ENCODE measurements around the gene TTC23.
"Not testable (repeated sequence)": the region's sequence is repeated elsewhere in the genome, so short reads cannot be mapped to it uniquely, and the experiment has no call there.

The TTC23 gene

GRCh38 chr15:99250494-99250856 lies 1.1 kb upstream of the TTC23 start:
- DNase-seq (ENCODE audit: low read depth in 2 of 3, low spot score in 1 of 3), result no peak

DNA sequence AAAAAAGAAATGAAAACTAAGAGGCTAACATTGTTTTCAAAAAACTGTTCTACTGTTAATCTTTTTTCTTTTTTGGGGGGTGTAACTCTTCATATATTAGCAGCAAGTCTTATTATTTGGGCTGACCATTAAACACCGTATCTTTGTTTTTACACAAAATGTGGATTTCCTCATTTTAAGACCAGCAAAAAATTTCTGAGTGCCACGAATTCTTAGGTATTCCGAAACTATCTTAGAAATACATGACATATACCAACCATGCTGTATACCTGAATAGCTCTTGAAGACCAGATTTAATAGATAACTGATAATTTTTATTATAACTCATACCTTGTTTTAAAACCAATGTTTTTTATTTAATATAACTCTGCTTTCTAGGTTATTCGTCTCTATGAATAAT lies 620 bp upstream of the TTC23 start:
- DNase-seq (ENCODE audit: low read depth in 2 of 3, low spot score in 1 of 3), result no peak

GRCh38 chr15:99248000-99248715 lies 1.2 kb downstream of the TTC23 start:
- no peak for DNase-seq (ENCODE audit: low read depth in 2 of 3, low spot score in 1 of 3)

DNA sequence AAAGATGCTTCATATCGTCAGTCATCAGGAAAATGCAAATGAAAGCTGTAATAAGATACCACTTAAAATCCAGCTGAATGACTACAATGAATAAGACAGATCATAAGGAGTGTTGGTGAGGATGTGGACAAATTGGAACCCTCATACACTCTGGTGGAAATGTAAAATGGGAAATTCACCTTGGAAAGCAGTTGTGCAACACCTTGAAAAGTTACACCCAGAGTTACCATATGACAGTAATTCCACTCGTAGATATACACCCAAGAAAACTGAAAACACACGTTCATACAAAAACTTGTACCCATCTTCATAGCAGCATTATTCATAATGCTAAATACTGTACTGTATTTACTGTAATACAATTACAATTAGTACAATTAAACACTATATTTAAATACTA lies 2.3 kb downstream of the TTC23 start:
- no peak for DNase-seq (ENCODE audit: low read depth in 2 of 3, low spot score in 1 of 3)

GRCh38 chr15:99244306-99244705 lies 5.1 kb downstream of the TTC23 start:
- DNase-seq (ENCODE audit: low read depth in 2 of 3, low spot score in 1 of 3), result no peak

DNA sequence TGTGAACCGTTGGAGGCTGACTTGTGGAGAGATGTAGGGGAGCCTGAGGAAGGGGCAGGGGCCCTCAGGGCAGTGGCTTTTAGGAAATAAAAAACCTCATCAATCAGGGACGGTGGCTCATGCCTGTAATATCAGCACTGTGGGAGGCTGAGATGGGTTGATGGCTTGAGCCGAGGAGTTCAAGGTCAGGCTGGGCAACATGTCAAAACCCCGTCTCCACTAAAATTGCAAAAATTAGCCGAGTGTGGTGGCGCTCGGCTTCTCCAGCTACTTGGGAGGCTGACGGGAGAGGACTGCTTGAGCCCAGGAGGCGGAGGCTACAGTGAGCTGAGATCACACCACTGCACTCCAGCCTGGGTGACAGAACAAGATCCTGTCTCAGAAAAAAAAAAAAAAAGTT lies 7.6 kb downstream of the TTC23 start:
- no peak for DNase-seq (ENCODE audit: low read depth in 2 of 3, low spot score in 1 of 3)

DNA sequence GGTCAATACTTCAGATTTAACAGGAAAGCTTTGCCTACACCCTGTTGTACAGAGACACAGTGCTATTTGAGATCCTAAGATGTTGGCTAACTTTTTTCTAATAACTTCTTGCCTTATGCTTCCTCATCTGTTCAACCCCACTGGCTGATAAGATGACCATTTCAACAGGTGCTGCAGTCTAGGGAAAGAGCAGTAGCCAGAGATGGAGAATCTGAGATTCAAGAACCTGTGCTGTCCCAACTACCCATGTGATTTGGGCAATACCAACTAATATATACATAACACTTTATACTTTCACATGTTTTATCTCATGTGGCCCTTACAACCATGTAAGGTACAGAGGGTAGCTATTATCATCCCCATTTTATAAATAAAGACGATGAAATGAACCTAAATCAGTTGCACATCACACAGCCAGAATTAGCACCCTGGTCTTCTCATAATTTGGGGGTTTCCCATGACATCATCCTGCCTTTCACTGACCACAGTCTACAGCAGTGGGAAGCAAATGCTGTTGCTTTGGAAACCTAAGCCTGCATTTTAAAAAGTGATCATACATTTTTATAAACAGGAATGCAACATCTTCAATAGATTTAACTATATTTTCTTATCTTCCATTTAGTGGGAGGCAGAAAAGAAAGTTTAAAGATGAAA lies 9.7 kb downstream of the TTC23 start:
- DNase-seq (ENCODE audit: low read depth in 2 of 3, low spot score in 1 of 3), result no peak

DNA sequence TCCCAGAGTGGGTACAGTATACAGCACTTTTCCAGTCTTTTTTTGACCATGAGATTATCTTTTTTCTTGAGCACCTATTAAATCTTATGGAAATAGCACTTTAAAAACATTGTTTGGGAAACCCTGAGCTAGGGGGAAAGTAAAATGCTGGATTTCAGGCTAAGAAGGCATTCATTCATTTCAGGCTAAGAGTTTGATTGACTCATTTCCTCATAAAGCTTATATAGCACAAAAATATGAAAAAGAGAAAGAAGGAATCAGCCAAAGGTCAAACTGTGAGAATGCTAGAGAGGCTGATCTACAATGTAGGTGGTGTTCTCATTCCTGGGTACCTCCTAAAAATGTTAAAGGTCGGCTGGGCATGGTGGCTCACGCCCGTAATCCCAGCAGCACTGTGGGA lies 10.5 kb downstream of the TTC23 start:
- DNase-seq (ENCODE audit: low read depth in 2 of 3, low spot score in 1 of 3), result no peak

DNA sequence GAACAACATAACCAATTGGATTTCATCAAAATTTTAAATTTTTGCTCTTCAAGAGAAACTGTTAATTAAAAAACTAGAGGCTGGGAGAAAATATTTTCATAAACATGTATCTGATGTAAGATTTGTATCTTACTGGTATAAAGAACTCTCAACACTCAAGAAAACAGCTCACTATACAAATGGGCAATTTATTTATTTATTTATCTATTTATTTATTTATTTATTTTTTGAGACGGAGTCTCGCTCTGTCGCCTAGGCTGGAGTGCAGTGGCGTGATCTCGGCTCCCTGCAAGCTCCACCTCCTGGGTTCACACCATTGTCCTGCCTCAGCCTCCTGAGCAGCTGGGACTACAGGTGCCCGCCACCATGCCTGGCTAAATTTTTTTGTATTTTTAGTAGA lies 15.2 kb downstream of the TTC23 start:
- DNase-seq (ENCODE audit: low read depth in 2 of 3, low spot score in 1 of 3), result not testable (repeated sequence)

DNA sequence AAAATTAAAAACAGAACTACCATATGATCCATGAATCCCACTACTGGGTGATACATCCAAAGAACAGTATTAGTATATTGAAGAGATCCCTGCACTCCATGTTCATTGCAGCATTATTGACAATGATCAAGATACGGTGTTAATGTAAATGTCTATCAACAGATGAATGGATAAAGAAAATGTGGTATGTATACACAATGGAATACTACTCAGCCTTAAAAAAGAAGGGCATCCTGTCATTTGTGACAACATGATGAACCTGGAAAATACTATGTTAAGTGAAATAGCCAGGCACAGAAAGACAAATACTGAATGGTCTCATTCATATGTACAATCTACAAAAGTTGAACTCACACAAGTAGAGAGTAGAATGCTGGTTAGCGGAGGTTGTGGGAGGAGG lies 16.6 kb downstream of the TTC23 start:
- no peak for DNase-seq (ENCODE audit: low read depth in 2 of 3, low spot score in 1 of 3)

DNA sequence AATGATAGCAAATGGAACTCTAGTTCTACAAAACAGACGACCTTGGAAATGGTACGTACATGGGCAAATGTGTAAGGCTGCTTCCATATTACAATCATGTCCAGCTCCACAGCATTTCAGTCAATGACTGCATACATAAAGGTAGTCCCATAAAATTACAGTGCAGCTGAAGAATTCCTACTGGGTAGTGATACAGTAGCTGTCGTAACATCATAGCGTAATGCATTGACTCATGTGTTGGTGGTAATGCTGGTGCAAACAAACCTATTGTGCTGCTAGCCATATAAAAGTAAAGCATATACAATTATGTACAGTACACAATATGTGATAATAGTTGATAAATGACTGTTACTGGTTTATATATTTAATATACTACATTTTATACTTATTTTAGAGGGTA lies 18.5 kb downstream of the TTC23 start:
- DNase-seq (ENCODE audit: low read depth in 2 of 3, low spot score in 1 of 3), result no peak

DNA sequence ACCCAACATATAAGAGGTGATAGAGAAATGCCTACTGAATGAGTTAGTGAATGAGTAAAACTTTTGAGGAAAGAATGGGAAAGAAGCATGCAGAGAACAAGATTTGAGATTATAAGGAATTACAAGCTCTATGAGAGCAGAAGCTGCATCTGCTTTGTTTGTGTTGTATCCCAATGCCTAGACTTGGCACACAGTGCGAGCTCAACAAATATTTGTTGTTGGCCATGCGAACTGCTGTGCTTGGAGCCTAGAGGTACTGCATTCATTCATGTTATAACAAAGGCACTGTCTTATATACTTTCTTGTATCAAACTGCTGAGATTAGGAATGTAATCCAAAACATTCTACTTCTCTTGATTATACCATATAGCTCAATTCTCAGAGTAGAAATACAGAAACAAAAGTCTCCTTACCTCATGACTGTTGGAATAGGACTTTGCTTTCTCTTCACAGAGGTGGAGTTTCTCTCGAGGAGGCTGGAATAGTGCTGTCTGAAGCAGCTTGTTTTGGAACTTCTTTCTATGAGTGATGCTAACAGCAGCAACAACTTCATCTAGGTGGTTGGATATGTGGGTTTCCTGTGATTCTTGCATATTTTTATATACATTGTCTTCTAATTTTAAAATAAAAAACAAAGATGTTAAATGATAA lies 21.1 kb downstream of the TTC23 start:
- no peak for DNase-seq (ENCODE audit: low read depth in 2 of 3, low spot score in 1 of 3)

DNA sequence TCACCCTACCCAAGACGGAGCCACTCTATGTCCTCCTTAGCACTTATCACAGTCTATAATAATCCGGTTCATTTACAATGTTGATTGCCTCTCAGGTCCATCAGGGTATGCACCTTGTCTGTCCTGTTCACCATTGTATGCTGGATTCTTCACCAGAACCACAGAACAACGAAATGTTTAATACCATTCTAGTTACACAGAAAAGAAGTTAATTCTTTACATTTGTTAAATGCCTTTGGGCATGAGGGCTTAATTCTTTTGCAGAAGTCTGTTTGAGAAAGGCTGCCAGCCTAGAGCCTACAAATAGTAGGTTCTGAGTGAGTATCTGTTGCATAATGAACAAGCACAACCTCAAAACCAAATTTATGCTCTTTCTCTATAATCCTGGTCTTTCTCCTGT lies 22.6 kb downstream of the TTC23 start:
- DNase-seq (ENCODE audit: low read depth in 2 of 3, low spot score in 1 of 3), result no peak

DNA sequence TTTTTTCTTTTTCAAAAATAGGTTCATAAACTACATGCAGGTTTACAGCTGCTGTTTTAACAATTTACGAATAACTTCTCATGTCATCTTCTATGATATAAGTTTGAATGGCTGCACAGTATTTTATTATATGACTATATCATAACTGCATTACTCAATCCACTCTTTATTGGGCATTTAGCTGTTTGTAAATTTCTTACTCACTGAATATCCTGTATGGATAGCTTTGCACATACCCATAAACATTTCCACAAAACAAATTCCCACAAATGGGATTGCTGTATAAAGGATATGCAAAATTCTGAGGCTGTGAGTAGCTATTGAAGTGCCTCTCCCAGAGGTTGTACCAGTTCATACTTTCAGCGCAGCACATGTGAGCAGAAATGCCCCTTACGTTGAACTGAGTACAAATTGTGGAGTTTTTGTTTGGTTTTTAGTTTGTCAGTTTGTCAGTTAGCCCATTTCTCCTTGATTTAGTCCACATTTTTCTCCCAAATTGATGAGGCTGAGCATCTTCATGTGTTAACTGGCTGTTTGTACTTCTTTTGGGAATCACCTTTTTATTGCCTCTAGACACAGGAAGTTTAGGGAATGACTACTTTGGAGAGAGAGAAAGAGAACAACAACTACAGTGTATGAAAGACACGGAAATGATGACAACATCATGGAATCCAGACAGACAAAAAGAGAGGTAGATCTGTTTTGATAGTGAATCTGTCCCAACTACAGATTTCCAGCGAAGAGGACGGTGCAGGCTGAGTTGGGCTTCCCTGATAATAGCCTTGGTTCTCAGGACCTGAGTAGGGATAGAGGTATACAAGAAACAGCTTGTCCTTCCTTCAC lies 24.8 kb downstream of the TTC23 start:
- no peak for DNase-seq (ENCODE audit: low read depth in 2 of 3, low spot score in 1 of 3)

DNA sequence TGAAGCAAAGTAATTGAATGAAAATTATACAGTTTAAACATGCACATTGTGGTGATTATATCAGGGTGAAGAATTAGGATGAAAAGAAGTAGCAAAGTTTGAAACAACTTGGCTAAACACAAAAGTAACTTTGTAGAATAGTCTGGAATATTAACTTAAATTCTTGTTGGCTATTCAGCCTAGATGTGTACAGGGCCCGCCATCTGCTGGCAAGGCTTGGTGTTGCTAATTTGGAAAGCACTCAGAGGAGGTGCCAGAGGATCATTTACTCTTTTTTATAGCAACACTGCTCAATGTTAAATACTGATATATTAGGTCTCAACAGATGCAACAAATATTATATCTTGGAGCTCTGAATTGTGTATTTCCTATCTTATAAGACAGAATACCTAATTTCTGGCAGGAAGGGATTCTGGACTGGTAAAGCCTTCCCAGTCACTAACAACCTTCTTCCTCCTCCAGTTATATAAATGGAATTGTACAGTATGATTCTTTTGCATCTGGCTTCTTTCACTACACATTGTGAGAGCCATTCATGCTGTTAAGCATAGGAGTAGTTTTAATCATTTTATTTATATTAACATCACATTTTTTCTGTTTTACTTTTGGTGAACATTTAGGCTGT lies 36.1 kb downstream of the TTC23 start:
- DNase-seq (ENCODE audit: low read depth in 2 of 3, low spot score in 1 of 3), result peak; percentile 34 to 64 (median 51)

DNA sequence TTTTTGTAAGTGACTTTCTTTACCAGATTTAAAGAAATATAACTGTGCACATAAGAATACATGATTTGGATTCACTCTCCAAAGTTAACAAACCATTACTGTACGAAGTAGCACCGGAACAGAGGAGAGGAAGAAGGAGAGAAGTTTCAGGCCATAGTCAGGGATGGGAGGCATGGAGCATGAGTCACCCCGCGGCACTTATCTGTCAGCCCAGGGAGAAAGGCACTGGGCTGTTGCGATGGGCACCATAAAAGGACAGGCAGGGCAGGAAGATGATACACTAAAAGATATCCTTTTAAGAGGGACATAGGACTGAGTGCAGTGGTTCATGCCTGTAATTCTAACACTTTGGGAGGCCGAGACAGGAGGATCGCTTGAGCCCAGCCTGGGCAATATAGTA lies 37.0 kb downstream of the TTC23 start:
- DNase-seq (ENCODE audit: low read depth in 2 of 3, low spot score in 1 of 3), result no peak

DNA sequence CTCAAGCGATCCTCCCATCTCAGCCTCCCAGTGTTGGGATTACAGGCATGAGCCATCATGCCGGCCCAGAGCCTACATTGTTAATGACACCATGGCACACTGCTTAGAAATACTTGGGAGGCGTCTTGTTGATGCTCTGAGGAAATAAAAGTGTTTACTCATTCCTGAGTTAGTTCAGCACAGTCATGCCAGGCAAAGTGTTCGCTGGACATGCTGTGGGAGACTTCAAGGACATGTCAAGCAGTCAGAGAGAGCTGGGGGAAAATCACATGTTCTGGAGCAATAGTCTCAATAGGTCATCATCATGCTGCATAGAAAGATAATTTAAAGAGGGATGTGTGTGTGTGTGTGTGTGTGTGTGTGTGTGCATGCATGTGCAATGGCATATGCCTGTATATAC lies 37.5 kb downstream of the TTC23 start:
- DNase-seq (ENCODE audit: low read depth in 2 of 3, low spot score in 1 of 3), result no peak

DNA sequence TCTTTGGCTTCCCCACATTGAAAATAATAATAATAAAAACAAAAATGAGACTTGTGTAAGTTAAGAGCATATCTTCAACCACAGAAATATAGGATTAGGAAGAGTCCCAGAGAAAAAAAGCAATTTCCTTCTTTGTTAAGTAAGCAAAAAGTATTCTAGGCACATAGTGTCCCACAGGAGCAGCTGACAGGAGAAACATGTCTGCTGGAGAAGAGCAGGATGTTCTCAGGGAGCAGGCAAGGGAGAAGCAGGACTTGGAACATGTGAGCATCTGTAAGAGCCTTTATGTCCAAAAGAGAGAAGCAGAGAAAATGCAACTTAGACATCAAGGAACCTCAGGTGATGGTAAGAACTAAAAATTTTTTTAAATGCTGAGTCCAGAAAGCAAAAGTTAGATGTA lies 39.0 kb downstream of the TTC23 start:
- no peak for DNase-seq (ENCODE audit: low read depth in 2 of 3, low spot score in 1 of 3)

DNA sequence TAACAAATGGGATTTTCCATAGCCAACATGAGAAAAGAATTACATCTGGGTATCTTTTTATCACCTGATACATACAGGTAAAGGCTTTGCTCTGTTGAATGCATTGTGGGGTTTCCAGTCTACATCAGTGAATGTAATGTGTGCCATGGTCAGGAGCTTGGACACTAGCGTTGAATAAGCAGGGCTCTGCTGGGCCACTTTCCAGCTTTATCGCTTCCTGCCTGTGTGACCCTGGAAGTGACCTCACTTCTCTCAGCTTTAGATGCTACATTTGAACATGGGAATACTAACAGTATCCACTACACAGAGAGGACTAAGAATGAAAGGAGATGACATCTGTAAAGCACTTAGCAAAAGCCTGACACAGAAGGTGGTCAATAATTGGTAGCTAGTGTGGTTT lies 40.1 kb downstream of the TTC23 start:
- no peak for DNase-seq (ENCODE audit: low read depth in 2 of 3, low spot score in 1 of 3)

DNA sequence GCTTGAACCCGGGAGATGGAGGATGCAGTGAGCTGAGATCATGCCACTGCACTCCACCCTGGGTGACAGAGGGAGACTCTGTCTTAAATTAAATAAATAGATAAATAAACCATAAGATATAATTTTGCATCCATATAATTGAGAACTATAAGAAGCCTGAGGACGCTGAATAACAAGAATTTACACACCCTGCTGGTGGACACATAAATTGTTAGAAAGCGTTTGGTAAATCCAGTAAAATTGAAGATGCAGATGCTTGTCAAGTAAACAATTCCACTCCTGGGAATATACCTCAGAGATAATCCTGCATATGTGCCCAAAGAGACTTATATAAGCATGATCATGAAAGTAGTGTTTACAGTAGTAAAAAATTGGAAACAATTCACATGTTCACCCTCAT lies 41.7 kb downstream of the TTC23 start:
- DNase-seq (ENCODE audit: low read depth in 2 of 3, low spot score in 1 of 3), result no peak

DNA sequence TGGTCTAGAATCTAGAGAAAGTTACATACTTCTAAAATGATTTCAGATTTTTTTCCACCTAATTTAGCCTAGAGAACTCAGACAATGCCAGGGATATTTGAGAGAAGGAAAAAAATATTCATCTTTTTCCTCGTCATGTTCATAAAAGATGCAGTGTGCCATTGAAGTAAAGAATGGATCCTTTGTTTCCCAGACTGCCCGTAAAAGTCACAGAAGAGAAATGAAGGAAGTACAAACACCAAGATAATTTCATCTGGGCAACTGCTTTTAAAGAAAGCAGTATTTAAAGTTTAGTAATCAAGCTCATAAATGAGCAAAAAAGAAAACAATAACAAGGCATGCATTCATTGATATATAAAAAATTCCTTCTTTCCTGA lies 47.2 kb downstream of the TTC23 start:
- no peak for DNase-seq (ENCODE audit: low read depth in 2 of 3, low spot score in 1 of 3)
